ENCODE measurements around the gene LSM14B. TPM values are rescaled to one million over a fixed set of nuclear protein-coding genes. Genes with fewer than 3 reads are reported as not detected.

LSM14B gene
- total and polyA plus RNA-seq, 3 donors from 2014 or later, result 91.0 to 137 (median 116) TPM

DNA sequence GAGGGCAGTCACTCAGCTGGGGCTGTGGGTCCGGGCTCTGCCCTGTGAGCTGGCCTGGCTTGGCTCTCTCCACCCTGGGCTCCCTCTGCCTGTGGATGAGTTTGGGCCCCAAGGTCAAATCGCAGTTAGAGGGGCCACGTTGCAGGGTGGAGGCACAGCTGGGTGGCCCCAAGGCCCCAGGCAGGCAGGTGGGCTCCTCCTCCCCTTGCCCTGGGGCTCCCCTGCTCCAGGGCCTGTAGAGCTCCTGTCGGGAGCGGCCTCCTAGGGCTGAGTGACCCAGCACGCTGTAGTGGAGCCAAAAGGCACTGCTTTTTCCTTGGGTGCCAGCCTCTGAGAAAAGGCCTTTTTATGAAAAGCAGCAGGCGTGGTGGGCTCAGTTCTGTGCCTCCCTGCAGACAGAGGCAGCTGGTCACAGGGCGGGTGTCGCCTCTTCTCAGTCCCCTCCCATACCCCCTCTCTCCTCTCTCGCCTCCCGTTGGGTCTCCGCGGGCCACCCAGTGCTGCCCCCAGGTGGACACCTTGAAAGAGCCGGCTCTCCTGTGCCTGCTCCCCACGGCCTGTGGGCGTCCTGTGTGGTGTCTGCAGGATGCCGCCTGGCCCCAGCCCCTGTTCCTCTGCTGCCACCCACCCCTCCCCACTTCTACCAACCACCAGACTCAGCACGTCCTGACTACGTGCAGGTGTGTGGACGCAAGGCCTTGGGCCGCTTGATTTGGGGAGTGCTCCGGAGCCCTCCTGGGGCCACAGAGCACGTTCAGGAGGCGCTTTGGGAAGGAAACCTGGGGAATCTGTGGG, 34.5 kb downstream of the LSM14B start:
- no peak overlapping the region for H3K4me3 ChIP-seq
- no peaks in the 10 kb centered on the region for H3K36me3 ChIP-seq (ENCODE audit: low read depth, missing control alignments)
- DNase-seq, result peak; percentile 68
- WGBS, 2 donors, result 53 to 81% methylated on average over 9 to 24 of the region's 24 CpGs
- TF ChIP-seq CTCF (IDR thresholded peaks at IDR 0.05) (peak; percentile 49 to 73 (median 55)), POLR2A (IDR thresholded peaks at IDR 0.05) (no peak)
- peaks cover 6% of the 10 kb centered on the region for H3K4me1 ChIP-seq
- H3K9me3 ChIP-seq, result no peaks in the 10 kb centered on the region
- no peak overlapping the region for H3K27ac ChIP-seq
- intact Hi-C loops (cut with DNase I; ENCODE audit: low total_unique reads), result no loop called here
- no peaks in the 10 kb centered on the region for H3K27me3 ChIP-seq

- intact Hi-C loops (cut with DNase I; ENCODE audit: low total_unique reads), result no loop called here
- Histone ChIP-seq H3K4me1 (peaks cover 6% of the 10 kb centered on the region), H3K9me3 (no peaks in the 10 kb centered on the region), H3K4me3 (no peak overlapping the region), H3K27ac (no peak overlapping the region), H3K36me3 (ENCODE audit: low read depth, missing control alignments) (no peaks in the 10 kb centered on the region), H3K27me3 (no peaks in the 10 kb centered on the region)
- WGBS, 2 donors, result 90 to 91% methylated on average over 16 to 25 of the region's 25 CpGs
- no peak for DNase-seq
- TF ChIP-seq CTCF (IDR thresholded peaks at IDR 0.05), result no peak
- TF ChIP-seq POLR2A (IDR thresholded peaks at IDR 0.05), result no peak
Measured at GRCh38 chr20:62157387-62158087, 35.3 kb downstream of the LSM14B start.

DNA sequence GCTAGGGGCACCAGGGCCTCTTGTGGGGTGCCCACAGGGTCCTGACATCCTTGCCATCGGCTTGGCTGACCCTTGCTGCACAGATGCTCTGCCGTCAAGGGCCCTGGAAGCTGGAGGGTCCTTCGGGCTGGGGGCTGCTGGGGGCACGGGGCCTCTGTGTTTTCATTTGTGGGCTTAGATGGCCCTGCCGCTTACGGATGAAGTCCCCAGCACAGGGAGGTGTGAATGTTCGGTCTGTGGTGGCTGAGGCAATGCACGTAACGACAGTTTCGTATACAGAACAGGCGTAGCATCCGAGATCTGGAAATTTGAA, 35.8 kb downstream of the LSM14B start:
- Histone ChIP-seq H3K4me1 (peaks cover 6% of the 10 kb centered on the region), H3K36me3 (ENCODE audit: low read depth, missing control alignments) (no peaks in the 10 kb centered on the region), H3K9me3 (no peaks in the 10 kb centered on the region), H3K27me3 (no peaks in the 10 kb centered on the region), H3K4me3 (no peak overlapping the region), H3K27ac (no peak overlapping the region)
- DNase-seq, result no peak
- intact Hi-C loops (cut with DNase I; ENCODE audit: low total_unique reads), result no loop called here
- 97% methylated on average over 7 to 12 of the region's 12 CpGs for WGBS, 2 donors
- TF ChIP-seq CTCF (IDR thresholded peaks at IDR 0.05), result no peak
- TF ChIP-seq POLR2A (IDR thresholded peaks at IDR 0.05), result no peak

DNA sequence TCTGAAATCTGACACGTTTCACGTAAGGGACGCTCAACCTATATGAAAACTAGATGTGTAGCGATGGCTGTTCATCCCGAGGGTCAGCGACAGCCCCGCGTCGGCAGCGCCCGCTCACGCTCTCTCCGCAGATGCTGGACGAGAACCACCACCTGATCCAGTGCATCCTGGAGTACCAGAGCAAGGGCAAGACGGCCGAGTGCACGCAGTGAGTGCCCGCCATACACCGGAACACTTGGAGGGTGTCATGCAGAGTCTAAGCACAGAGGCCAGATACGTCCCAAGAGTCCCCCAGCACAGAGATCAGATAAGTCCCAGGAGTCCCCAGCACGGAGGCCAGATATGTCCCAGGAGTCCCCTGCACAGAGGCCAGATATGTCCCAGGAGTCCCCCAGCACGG, 36.3 kb downstream of the LSM14B start:
- DNase-seq, result no peak
- WGBS, 2 donors, result 91 to 92% methylated on average over 18 to 22 of the region's 22 CpGs
- Histone ChIP-seq H3K27me3 (no peaks in the 10 kb centered on the region), H3K4me1 (peaks cover 6% of the 10 kb centered on the region), H3K36me3 (ENCODE audit: low read depth, missing control alignments) (no peaks in the 10 kb centered on the region), H3K27ac (no peak overlapping the region), H3K9me3 (no peaks in the 10 kb centered on the region), H3K4me3 (no peak overlapping the region)
- TF ChIP-seq POLR2A (IDR thresholded peaks at IDR 0.05) (no peak), CTCF (IDR thresholded peaks at IDR 0.05) (no peak)
- intact Hi-C loops (cut with DNase I; ENCODE audit: low total_unique reads), result no loop called here

All from testis (tissue), 3 donors.